Hematopoietic multipotent progenitor cell treated with erythropoietin and hydrocortisone succinate and interleukin-3 and kit ligand, for 6 days (in vitro differentiated cells): Measurements from ENCODE around the gene ALG11.
"Not testable (repeated sequence)": the region's sequence is repeated elsewhere in the genome, so short reads cannot be mapped to it uniquely, and the experiment has no call there.

Experiments
- DNase-seq: peaks from one replicate; pipeline ENCODE4 v3.0.0-alpha.2; 2015

The ALG11 gene

GRCh38 chr13:52011632-52012511, at the start of gene ALG11:
Gene ALG11 (plus strand): TSS chr13:52012398. CDS start chr13:52012419, 21 bp downstream.
- peak; percentile 99 for DNase-seq

GRCh38 chr13:51966186-51966585, 46.0 kb upstream of the ALG11 start:
- DNase-seq, result no peak

GRCh38 chr13:51967482-51968446, 44.4 kb upstream of the ALG11 start:
- no peak for DNase-seq

- DNase-seq, result no peak
Observed at GRCh38 chr13:51970349-51970748, 41.8 kb upstream of the ALG11 start.

GRCh38 chr13:51971520-51972426, 40.4 kb upstream of the ALG11 start:
- peak; percentile 48 for DNase-seq

GRCh38 chr13:51974482-51974881, 37.7 kb upstream of the ALG11 start:
- peak; percentile 77 for DNase-seq

- DNase-seq, result no peak
Observed at GRCh38 chr13:51976423-51976822, 35.8 kb upstream of the ALG11 start.

GRCh38 chr13:51976890-51977289, 35.3 kb upstream of the ALG11 start:
- DNase-seq, result no peak

GRCh38 chr13:51977625-51978024, 34.6 kb upstream of the ALG11 start:
- DNase-seq, result no peak

- DNase-seq, result peak; percentile 88
Observed at GRCh38 chr13:51978796-51979556, 33.2 kb upstream of the ALG11 start.

- DNase-seq, result no peak
Observed at GRCh38 chr13:51980908-51981307, 31.3 kb upstream of the ALG11 start.

GRCh38 chr13:51981355-51981754, 30.8 kb upstream of the ALG11 start:
- no peak for DNase-seq

GRCh38 chr13:51983292-51983691, 28.9 kb upstream of the ALG11 start:
- DNase-seq, result not testable (repeated sequence)

GRCh38 chr13:51984904-51985303, 27.3 kb upstream of the ALG11 start:
- not testable (repeated sequence) for DNase-seq

- no peak for DNase-seq
Observed at GRCh38 chr13:51988988-51989618, 23.1 kb upstream of the ALG11 start.

GRCh38 chr13:51993713-51994112, 18.5 kb upstream of the ALG11 start:
- DNase-seq, result peak; percentile 65

GRCh38 chr13:51995677-51996551, 16.3 kb upstream of the ALG11 start:
- DNase-seq, result peak; percentile 90

GRCh38 chr13:51996641-51997040, 15.6 kb upstream of the ALG11 start:
- peak; percentile 94 for DNase-seq

GRCh38 chr13:51997186-51997585, 15.0 kb upstream of the ALG11 start:
- no peak for DNase-seq
